K562 (cell line): ENCODE measurements around the gene NTN1. TPM values are rescaled to one million over a fixed set of nuclear protein-coding genes. Genes with fewer than 3 reads are reported as not detected.
A peak's percentile ranks its signal among the peaks of the same experiment; 100 is the strongest.

Source experiments
- ATAC-seq: fragments of 200-7000 bp; cut with Tn5 transposase; 3 replicates; pipeline ENCODE4 v1.9.1; 2020; ENCODE audit warnings: moderate library complexity
- BruUV-seq: library from RNA; stranded (reverse); fragments of 400-500 nt; replicated peaks from 2 replicates; lab custom pipeline; 2021; lab: Mats Ljungman, UMichigan
- CTCF ChIA-PET: fragments of 300-600 bp; formaldehyde crosslinking; extraction: SDS; loops from one replicate; lab custom pipeline; 2021; ENCODE audit warnings: low intra/inter-chr PET ratio; lab: Yijun Ruan, JAX
- POLR2A ChIA-PET: fragments of 300-600, 350-650 bp; sonication (Branson Sonifier 250); formaldehyde crosslinking; extraction: SDS; loops from one replicate; lab custom pipeline; 2021; ENCODE audit warnings: antibody characterized with exemption, inconsistent platforms; lab: Yijun Ruan, JAX
- DNase-seq, 4 experiments: peaks; one replicate each; pipeline versions ENCODE4 v3.0.0 to v3.0.0-alpha.2; 2011 to 2018; ENCODE audit warnings: low spot score in 3 of 4, mixed read lengths in 3 of 4; ENCODE audit errors: extremely low read depth in 1 of 4
- FAIRE-seq: peaks from 2 replicates; lab custom pipeline; 2011; peaks lifted over from hg19 to GRCh38; lab: Jason Lieb, UNC
- H2AFZ ChIP-seq: 2 replicates; pipeline ENCODE4 v1.6.0; 2011; ENCODE audit warnings: low read depth, low read length, control low read depth, inconsistent platforms
- H3K27ac ChIP-seq: fragments of 200-600 bp; 3 replicates; pipeline ENCODE4 v1.8.0; 2011; ENCODE audit warnings: low read depth, mild to moderate bottlenecking, control low read depth, inconsistent platforms, low read length, moderate library complexity, mixed read lengths; ENCODE audit errors: extremely low read depth
- H3K27me3 ChIP-seq, 2 experiments: fragments of 300-600 bp in 1 of 2; 2 replicates in 1 of 2; 3 replicates in 1 of 2; pipeline versions ENCODE4 v1.6.0 to v1.8.0; 2011; ENCODE audit warnings: inconsistent platforms in 2 of 2, low read length in 2 of 2, mild to moderate bottlenecking in 1 of 2, mixed read lengths in 1 of 2, moderate library complexity in 1 of 2; ENCODE audit not compliant: control insufficient read depth in 2 of 2, insufficient read depth in 2 of 2
- H3K36me3 ChIP-seq: fragments of 300-600 bp; 3 replicates; pipeline ENCODE4 v1.8.0; 2011; ENCODE audit warnings: mild to moderate bottlenecking, low read length, inconsistent platforms; ENCODE audit not compliant: control insufficient read depth, insufficient read depth
- H3K4me1 ChIP-seq, 2 experiments: fragments of 200-600 bp in 1 of 2; replicated peaks in 1 of 2; 2 replicates in 1 of 2; 3 replicates in 1 of 2; pipeline versions ENCODE4 v1.5.1 to v1.8.0; 2011; ENCODE audit warnings: inconsistent platforms in 2 of 2, low read length in 2 of 2, mild to moderate bottlenecking in 1 of 2, mixed read lengths in 1 of 2, moderate library complexity in 1 of 2; ENCODE audit not compliant: control insufficient read depth in 2 of 2, insufficient read depth in 2 of 2
- H3K4me2 ChIP-seq: 2 replicates; pipeline ENCODE4 v1.6.1; 2011; ENCODE audit warnings: low read length, control low read depth, inconsistent platforms, mixed read lengths; ENCODE audit not compliant: insufficient read depth
- H3K4me3 ChIP-seq: fragments of 200-600 bp; sonication (generic), shearing (Covaris generic); 2 replicates; pipeline ENCODE4 v1.5.1; 2016; ENCODE audit warnings: control low read depth, inconsistent platforms
- H3K79me2 ChIP-seq: fragments of 200-600 bp; 3 replicates; pipeline ENCODE4 v1.8.0; 2011; ENCODE audit warnings: low read length, inconsistent platforms; ENCODE audit not compliant: control insufficient read depth, insufficient read depth
- H3K9ac ChIP-seq, 2 experiments: 2 replicates each; pipeline versions ENCODE4 v1.6.0 to v1.6.1; 2011; ENCODE audit warnings: low read depth in 2 of 2, low read length in 2 of 2, control low read depth in 1 of 2, inconsistent platforms in 1 of 2, mild to moderate bottlenecking in 1 of 2, mixed read lengths in 1 of 2; ENCODE audit not compliant: insufficient read depth in 1 of 2
- H3K9me1 ChIP-seq: one replicate; pipeline ENCODE4 v1.6.0; 2011; ENCODE audit warnings: inconsistent platforms, mild to moderate bottlenecking, low read length, moderate library complexity; ENCODE audit not compliant: control insufficient read depth, insufficient read depth
- H3K9me3 ChIP-seq: replicated peaks from 2 replicates; pipeline ENCODE4 v1.5.1; 2011; ENCODE audit warnings: low read depth, low read length, inconsistent platforms; ENCODE audit not compliant: control insufficient read depth, insufficient read depth
- H4K20me1 ChIP-seq: replicated peaks from 2 replicates; pipeline ENCODE4 v1.6.1; 2011; ENCODE audit warnings: low read length, inconsistent platforms, mixed read lengths; ENCODE audit not compliant: control insufficient read depth, insufficient read depth
- FOS ChIP-seq: IDR thresholded peaks from 3 replicates; pipeline ENCODE4 v1.6.1; 2011; ENCODE audit not compliant: insufficient read length; ENCODE audit errors: extremely low read depth
- HDAC3 ChIP-seq: fragments of 450-650 bp; IDR thresholded peaks from 2 replicates; pipeline ENCODE4 v1.6.1; 2018; ENCODE audit warnings: borderline replicate concordance, mild to moderate bottlenecking, moderate library complexity; ENCODE audit not compliant: partially characterized antibody
- MIER1 ChIP-seq: fragments of 450-650 bp; IDR thresholded peaks from 2 replicates; pipeline ENCODE4 v1.6.1; 2016; ENCODE audit warnings: antibody characterized with exemption, mild to moderate bottlenecking, low read depth
- THRB ChIP-seq: fragments of 450-650 bp; formaldehyde crosslinking; conservative IDR thresholded peaks from 2 replicates; pipeline ENCODE4 v1.4.0; 2022; ENCODE audit warnings: mild to moderate bottlenecking, missing genetic modification characterization
- ZEB2 ChIP-seq: fragments of 450-650 bp; IDR thresholded peaks from 2 replicates; pipeline ENCODE4 v1.6.1; 2016
- ZNF316 ChIP-seq: fragments of 450-650 bp; IDR thresholded peaks from 2 replicates; pipeline ENCODE4 v1.6.1; 2016
- WGBS: fragments of 100-300 bp; shearing (Covaris generic); methylation state at CpG from one replicate; pipeline ENCODE4 v1.1.6; 2016; ENCODE audit warnings: low coverage, mixed read lengths; ENCODE audit not compliant: insufficient coverage; ENCODE audit errors: missing lambda C conversion rate; 5-methylcytosine and 5-hydroxymethylcytosine counted together
- in situ Hi-C: fragments of 300-500 bp; cut with MboI; formaldehyde crosslinking; loops from 4 replicates; pipeline ENCODE4 v1.15.0; 2018; ENCODE audit warnings: inconsistent platforms, mixed read lengths
- intact Hi-C: fragments of 100-400 bp; cut with micrococcal nuclease; formaldehyde crosslinking; loops from 2 replicates; pipeline ENCODE4 v1.14.2; 2022
- polyA plus RNA-seq, 8 experiments: library from polyadenylated mRNA; depleted of rRNA in 4 of 8; stranded (reverse) in 5 of 8; unstranded in 3 of 8; fragments of >200 nt; fragmentation: Nextera tagmentation in 2 of 8; fragmentation: Illumina TruSeq in 1 of 8; extraction: Ambion mirVana in 2 of 8; extraction: Trizol in 1 of 8; gene quantifications; 2 replicates each; pipeline versions ENCODE4 v1.2.1 to v1.2.3, GENCODE V29; 2011 to 2014; ENCODE audit warnings: inconsistent platforms in 1 of 8, missing spikeins in 1 of 8
- total RNA-seq, 7 experiments: library from RNA; depleted of rRNA in 6 of 7; stranded (reverse); fragments of >200 nt in 6 of 7; fragmentation: Illumina TruSeq in 2 of 7; extraction: Trizol in 2 of 7; gene quantifications; 2 replicates each; pipeline versions ENCODE4 v1.2.1 to v1.2.3, GENCODE V29; 2011 to 2021; ENCODE audit warnings: low replicate concordance in 1 of 7

Gene NTN1
- total and polyA plus RNA-seq, 9 of the 15 experiments (the other 6 are each of a cell fraction or from before 2014, with no cell fraction given): 0.02 TPM; not detected in 8

GRCh38 chr17:9226794-9227135 is 205.5 kb downstream of the NTN1 start (continued):
- TF ChIP-seq FOS (no peak), THRB (CRISPR knock-in tag) (no peak), HDAC3 (no peak), MIER1 (no peak)

GRCh38 chr17:9227819-9228407 is 206.6 kb downstream of the NTN1 start:
- no peak overlapping the region for H2AFZ ChIP-seq
- ATAC-seq (no peak), FAIRE-seq (no peak), DNase-seq (no peak)
- H3K4me1 ChIP-seq: peaks cover 0 to 3% of the 10 kb centered on the region in 2 experiments; a peak in 2 of 5 replicates
- no peaks in the 10 kb centered on the region for H3K36me3 ChIP-seq
- H3K9me1 ChIP-seq: no peaks in the 10 kb centered on the region
- H4K20me1 ChIP-seq: no peaks in the 10 kb centered on the region
- H3K79me2 ChIP-seq: no peaks in the 10 kb centered on the region
- no peak overlapping the region for H3K4me3 ChIP-seq
- no peak for TF ChIP-seq ZEB2
- TF ChIP-seq ZNF316: peak; percentile 37; the same call in 1 of the 2 replicates
- CTCF ChIA-PET: no interaction called here
- in situ Hi-C loops (no loop called here), intact Hi-C loops (no loop called here)
- peaks cover 0 to 15% of the 10 kb centered on the region in 2 experiments; a peak in 2 of 5 replicates for H3K27me3 ChIP-seq
- no peaks in the 10 kb centered on the region for H3K9me3 ChIP-seq
- H3K27ac ChIP-seq: no peak overlapping the region
- 11% methylated on average over 7 of the region's 13 CpGs for WGBS
- POLR2A ChIA-PET: no interaction called here
- no peak overlapping the region for H3K9ac ChIP-seq
- H3K4me2 ChIP-seq: no peak overlapping the region
- BruUV-seq: no TSS peak
